ENCODE measurements around the gene CDCP1. TPM values are rescaled to one million over a fixed set of nuclear protein-coding genes. Genes with fewer than 3 reads are reported as not detected.

CDCP1 gene, protein sequence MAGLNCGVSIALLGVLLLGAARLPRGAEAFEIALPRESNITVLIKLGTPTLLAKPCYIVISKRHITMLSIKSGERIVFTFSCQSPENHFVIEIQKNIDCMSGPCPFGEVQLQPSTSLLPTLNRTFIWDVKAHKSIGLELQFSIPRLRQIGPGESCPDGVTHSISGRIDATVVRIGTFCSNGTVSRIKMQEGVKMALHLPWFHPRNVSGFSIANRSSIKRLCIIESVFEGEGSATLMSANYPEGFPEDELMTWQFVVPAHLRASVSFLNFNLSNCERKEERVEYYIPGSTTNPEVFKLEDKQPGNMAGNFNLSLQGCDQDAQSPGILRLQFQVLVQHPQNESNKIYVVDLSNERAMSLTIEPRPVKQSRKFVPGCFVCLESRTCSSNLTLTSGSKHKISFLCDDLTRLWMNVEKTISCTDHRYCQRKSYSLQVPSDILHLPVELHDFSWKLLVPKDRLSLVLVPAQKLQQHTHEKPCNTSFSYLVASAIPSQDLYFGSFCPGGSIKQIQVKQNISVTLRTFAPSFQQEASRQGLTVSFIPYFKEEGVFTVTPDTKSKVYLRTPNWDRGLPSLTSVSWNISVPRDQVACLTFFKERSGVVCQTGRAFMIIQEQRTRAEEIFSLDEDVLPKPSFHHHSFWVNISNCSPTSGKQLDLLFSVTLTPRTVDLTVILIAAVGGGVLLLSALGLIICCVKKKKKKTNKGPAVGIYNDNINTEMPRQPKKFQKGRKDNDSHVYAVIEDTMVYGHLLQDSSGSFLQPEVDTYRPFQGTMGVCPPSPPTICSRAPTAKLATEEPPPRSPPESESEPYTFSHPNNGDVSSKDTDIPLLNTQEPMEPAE
- 7.7 and 10.2 TPM in 2 replicates for total RNA-seq

DNA sequence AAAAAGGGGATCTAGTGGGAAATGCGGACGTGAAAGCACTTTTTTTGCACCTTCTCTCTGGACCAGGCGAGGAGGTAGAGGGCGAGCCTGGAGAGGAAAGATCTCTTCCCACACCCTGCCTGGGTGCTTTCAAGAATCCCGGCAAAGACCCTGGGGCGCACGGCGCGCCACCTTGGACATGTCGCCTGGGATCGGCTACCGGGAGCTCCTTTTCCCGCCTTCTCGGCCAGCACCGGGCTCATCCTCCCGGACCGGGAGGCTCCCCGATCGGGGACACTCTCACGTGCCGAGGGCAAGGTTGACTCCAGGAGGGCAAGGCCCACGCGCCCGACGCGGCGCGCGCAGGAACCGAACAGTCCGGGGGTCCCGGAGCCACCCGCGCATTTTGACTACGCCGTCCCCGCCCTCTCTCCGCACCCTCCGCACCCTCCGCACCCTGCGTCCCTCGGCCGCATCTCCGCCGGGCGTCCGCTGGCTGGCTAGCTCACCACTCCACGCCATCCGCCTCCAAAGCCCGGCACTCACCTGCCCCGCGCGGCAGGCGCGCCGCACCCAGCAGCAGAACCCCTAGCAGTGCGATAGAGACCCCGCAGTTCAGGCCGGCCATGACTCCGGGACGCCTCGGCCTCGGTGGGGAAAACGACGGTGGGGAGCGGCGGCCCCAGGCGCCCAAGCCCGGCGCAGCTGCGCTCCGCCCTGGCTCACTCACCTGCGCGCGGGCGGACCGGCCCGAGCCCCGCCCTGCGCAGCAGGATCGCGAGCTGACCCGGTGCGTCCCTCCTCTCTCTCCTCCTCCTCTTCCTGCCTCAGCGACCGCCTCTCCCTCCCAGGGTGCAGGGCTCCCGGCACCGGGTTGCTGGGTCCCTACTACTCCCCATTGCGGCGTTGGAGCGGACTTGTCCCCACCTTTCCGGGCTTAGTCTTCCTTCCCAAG lies at the start of gene CDCP1:
Gene CDCP1, minus strand, starts transcription at position 698 of the 934 bp plus-strand sequence. Its CDS starts 91 bp downstream, at position 607.

Other genes with a start within 250 kb of the CDCP1 start
- 46.4 and 59.3 TPM in 2 replicates for gene ZDHHC3, start 170.2 kb downstream of the CDCP1 start, total RNA-seq
- gene EXOSC7, start 170.1 kb downstream of the CDCP1 start, total RNA-seq, result 51.1 and 51.3 TPM in 2 replicates
- gene CLEC3B, start 120.1 kb downstream of the CDCP1 start, total RNA-seq, result 28.8 TPM in 2 replicates
- 5.4 and 13.2 TPM in 2 replicates for gene TMEM158, start 79.9 kb upstream of the CDCP1 start, total RNA-seq
- 17.4 and 17.7 TPM in 2 replicates for gene LARS2, start 242.2 kb upstream of the CDCP1 start, total RNA-seq